Bronchial epithelial cell (primary cell): ENCODE measurements around the gene CCDC134. TPM values are rescaled to one million over a fixed set of nuclear protein-coding genes. Genes with fewer than 3 reads are reported as not detected.

Experiments
- DNase-seq: peaks from one replicate; pipeline ENCODE4 v3.0.0-alpha.2; 2010; ENCODE audit warnings: low read depth
- FAIRE-seq: peaks from 2 replicates; lab custom pipeline; 2011; peaks lifted over from hg19 to GRCh38; lab: Jason Lieb, UNC
- H3K27me3 ChIP-seq: 2 replicates; pipeline ENCODE4 v1.5.1; 2011; ENCODE audit warnings: low read length; ENCODE audit not compliant: control insufficient read depth, insufficient read depth
- H3K36me3 ChIP-seq: 2 replicates; pipeline ENCODE4 v1.5.1; 2011; ENCODE audit warnings: low read length; ENCODE audit not compliant: control insufficient read depth, insufficient read depth
- H3K4me3 ChIP-seq: 2 replicates; pipeline ENCODE4 v1.5.1; 2011; ENCODE audit warnings: mild to moderate bottlenecking, low read depth, low read length, control low read depth
- CTCF ChIP-seq: IDR thresholded peaks from 2 replicates; pipeline ENCODE4 v1.5.1; 2011; ENCODE audit warnings: mild to moderate bottlenecking, moderate library complexity, low read length, control low read depth, inconsistent platforms; ENCODE audit not compliant: insufficient read depth, severe bottlenecking
- total RNA-seq: library from RNA; depleted of rRNA; stranded (reverse); fragments of >200 nt; gene quantifications from 2 replicates; pipeline ENCODE4 v1.2.1, GENCODE V29; 2014

CCDC134 gene
- total RNA-seq, 1 donor from 2014 or later, result 6.1 TPM

- Histone ChIP-seq H3K36me3 (no peaks in the 10 kb centered on the region), H3K4me3 (no peak overlapping the region), H3K27me3 (no peaks in the 10 kb centered on the region)
- FAIRE-seq, result peak; percentile 79
- no peak for DNase-seq
- no peak for TF ChIP-seq CTCF
Observed at GRCh38 chr22:41793871-41794270, 6.6 kb upstream of the CCDC134 start.

- H3K27me3 ChIP-seq, result no peaks in the 10 kb centered on the region
- H3K36me3 ChIP-seq, result no peaks in the 10 kb centered on the region
- FAIRE-seq (no peak), DNase-seq (no peak)
- no peak overlapping the region for H3K4me3 ChIP-seq
- no peak for TF ChIP-seq CTCF
Observed at GRCh38 chr22:41798736-41799135, 1.7 kb upstream of the CCDC134 start.

- peak; percentile 52 for FAIRE-seq
- DNase-seq, result no peak
- Histone ChIP-seq H3K27me3 (no peaks in the 10 kb centered on the region), H3K4me3 (peak overlapping the region; percentile 67), H3K36me3 (no peaks in the 10 kb centered on the region)
- no peak for TF ChIP-seq CTCF
Observed at GRCh38 chr22:41799486-41800347, 762 bp upstream of the CCDC134 start.

GRCh38 chr22:41801147-41801819 lies 804 bp downstream of the CCDC134 start:
- FAIRE-seq, result no peak
- TF ChIP-seq CTCF, result no peak
- H3K4me3 ChIP-seq, result peak overlapping the region; percentile 67
- no peaks in the 10 kb centered on the region for H3K36me3 ChIP-seq
- H3K27me3 ChIP-seq, result no peaks in the 10 kb centered on the region
- DNase-seq, result no peak

GRCh38 chr22:41801886-41802285 lies 1.4 kb downstream of the CCDC134 start:
- no peak for DNase-seq
- Histone ChIP-seq H3K27me3 (no peaks in the 10 kb centered on the region), H3K36me3 (no peaks in the 10 kb centered on the region), H3K4me3 (no peak overlapping the region)
- FAIRE-seq, result no peak
- TF ChIP-seq CTCF, result no peak
